ENCODE data around the gene PTGIS. TPM values are rescaled to one million over a fixed set of nuclear protein-coding genes. Genes with fewer than 3 reads are reported as not detected.

The PTGIS gene
- total RNA-seq, 1 experiment from 2014 or later = 0.24 TPM

GRCh38 chr20:49532285-49532946 lies 35.5 kb downstream of the PTGIS start:
- no peak for DNase-seq (ENCODE audit: low read depth)

GRCh38 chr20:49529470-49529869 lies 38.5 kb downstream of the PTGIS start:
- DNase-seq (ENCODE audit: low read depth) = no peak

DNA sequence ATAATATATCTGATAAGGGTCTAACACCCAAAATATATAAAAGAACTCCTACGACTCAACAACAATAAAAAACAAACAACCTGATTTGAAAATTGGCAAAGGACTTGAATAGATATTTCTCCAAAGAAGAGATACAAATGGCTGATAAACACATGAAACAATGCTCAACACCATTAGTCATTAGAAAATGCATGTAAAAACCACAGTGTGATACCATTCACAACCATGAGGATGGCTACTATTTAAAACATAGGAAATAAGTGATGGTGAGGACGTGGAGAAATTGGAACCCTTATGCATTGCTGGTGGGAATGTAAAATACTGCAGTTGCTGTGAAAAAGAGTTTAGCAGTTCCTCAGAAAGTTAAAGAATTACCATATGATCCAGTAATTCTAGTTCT lies 41.4 kb downstream of the PTGIS start:
- DNase-seq (ENCODE audit: low read depth) = no peak

DNA sequence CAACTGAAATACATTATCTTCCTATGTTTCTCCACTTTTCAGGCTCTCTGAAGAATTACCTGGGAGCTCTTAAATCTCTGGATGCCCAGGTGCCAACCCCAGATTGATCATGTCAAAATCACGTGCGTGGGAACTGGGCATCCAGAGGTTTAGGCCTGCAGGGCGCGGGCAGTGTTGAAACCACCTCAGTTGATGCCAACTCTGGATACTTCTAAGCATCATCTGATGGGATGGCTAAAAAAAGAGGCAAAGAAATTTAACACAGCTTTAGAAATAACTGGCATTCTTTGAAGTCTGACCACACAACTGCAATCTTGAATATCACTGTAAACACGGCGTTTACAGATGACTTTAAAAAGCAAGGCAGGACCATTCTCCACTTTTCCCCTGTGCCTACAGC lies 41.9 kb downstream of the PTGIS start:
- DNase-seq (ENCODE audit: low read depth) = no peak

- DNase-seq (ENCODE audit: low read depth) = no peak
Measured at GRCh38 chr20:49523767-49524360, 44.1 kb downstream of the PTGIS start.

DNA sequence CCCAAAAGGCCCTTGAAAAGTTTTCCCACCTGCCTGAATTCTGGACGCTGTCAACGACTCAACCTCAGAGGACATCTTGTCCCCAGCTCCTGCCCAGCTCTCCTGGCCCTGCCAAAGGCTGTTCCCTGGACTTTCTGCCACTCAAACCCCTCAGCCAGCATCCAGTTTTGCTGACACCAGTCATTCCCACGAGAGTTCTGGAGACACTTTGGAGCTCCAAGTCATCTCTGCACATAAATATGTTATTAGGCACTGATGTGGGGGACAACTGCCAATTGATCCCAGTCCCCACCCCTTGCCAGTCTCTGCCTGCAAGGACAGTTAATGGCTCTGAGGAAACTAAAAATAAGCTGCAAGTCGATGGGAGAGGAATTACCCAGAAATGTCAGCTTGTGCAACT lies 46.6 kb downstream of the PTGIS start:
- DNase-seq (ENCODE audit: low read depth) = no peak

- no peak for DNase-seq (ENCODE audit: low read depth)
Measured at GRCh38 chr20:49519777-49520359, 48.1 kb downstream of the PTGIS start.

DNA sequence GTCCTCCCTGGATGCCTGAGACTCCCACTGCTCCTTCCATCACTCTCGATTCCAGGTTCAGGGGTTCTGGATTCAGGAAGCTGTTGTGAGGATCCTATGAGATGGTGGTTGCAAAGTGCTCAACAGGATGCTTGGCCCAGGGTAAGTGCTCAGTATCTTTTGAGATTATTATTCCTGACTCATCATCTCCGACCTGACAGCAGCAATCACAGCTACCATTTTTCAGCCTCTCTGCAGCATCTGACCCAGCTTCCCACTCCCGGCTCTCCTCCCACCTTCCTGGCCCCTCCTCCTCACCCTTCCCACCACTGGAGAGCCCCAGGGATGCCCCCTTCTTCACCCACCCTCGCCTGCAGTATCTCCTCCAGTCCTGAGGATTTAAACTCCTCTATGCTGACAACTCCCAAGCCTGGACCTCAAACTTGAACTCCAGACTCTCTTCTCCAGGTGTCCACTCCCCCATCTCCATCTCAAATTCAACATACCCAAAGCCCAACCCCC lies 48.7 kb downstream of the PTGIS start:
- DNase-seq (ENCODE audit: low read depth) = no peak

DNA sequence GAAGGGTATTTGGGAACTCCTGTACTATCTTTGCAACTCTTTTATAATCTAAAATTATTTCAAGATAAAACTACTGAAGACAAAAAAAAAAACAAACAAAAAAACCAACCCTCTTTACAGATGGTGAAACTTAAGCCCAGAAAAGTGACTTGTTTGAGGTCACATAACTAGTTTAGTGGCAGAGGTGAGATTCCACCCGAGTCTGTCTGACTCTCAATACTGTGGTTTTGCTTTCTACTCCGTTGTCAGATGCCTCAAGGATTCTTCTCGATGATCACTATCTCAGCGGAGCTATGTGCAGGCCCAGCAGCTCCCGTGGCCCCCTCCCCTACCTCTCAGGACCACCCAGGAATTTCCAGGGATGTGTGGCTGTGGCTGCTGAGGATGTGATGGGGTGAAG lies 49.4 kb downstream of the PTGIS start:
- no peak for DNase-seq (ENCODE audit: low read depth)

DNA sequence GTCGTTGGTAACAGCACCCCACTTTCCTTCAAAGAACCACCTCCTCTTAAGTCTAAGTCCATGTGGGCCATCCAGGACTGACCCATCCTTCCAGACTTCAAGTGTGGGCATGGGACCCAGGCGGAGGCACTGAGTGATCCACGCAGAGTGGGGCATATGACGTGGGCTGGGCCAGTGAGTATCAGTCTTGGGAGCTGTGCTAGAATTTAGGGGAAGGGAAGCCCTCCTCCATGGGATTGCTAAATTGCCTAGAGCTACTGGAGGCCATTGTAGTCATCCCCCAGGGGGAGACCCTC lies 50.2 kb downstream of the PTGIS start:
- DNase-seq (ENCODE audit: low read depth) = no peak

- DNase-seq (ENCODE audit: low read depth) = peak; percentile 32
Measured at GRCh38 chr20:49516916-49517804, 50.8 kb downstream of the PTGIS start.

DNA sequence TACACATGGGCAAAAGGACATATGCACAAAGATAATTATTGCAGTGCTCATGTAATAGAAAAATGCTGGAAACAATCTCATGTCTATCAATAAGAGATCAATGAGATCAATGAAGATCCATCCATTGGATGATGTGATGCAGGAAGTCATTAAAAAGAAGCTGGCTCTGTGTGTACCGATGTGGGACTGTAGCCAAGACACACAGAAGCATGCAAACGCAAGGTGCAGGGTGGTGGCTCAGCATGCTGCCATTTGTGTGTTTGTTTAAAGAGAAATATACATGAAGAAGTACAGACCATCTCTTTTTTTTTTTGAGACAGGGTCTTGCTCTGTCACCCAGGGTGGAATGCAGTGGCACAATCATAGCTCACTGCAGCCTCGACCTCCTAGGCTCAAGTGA lies 52.4 kb downstream of the PTGIS start:
- DNase-seq (ENCODE audit: low read depth) = no peak

DNA sequence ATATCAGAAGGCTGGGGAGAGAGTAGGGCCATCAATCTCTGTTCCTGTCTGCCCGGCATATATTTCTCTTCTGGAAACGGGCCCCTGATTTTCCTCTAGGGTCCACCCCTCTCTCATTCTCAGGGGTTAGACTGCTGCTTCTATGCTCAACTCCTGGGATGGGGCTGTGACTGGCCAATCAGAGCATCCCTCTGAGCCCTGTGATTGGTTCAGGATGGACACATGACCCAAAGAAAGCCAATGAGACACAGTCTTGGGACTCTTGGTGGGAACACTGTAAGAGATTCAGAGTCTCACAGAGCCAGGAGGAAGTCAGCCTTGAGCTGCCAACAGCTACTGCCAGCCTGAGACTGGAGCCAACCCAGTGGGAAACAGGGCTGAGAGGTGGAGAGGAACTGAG lies 54.4 kb downstream of the PTGIS start:
- DNase-seq (ENCODE audit: low read depth) = no peak

DNA sequence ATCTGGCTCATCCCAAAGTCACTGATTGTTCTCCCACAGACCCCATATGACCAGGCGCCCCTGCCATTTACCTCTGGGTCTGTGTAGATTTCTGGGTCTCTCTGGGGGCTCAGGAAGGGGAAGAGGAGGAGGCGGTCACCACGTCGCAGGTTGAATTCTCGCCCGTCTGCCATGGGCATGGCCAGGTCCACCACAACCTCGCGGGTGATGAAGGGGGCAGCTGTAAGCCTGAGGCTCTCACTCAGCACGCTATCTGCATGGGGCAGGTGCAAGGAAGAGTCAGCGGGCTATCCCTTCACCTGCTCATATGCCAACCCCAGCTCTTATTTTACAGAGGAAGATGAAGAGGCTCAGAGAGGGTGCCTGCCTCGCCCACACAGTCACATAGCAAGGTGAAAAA lies 54.9 kb downstream of the PTGIS start:
- DNase-seq (ENCODE audit: low read depth) = no peak

GRCh38 chr20:49511788-49512525 lies 56.0 kb downstream of the PTGIS start:
- DNase-seq (ENCODE audit: low read depth) = no peak

GRCh38 chr20:49510562-49511122 lies 57.3 kb downstream of the PTGIS start:
- peak; percentile 94 for DNase-seq (ENCODE audit: low read depth)

- DNase-seq (ENCODE audit: low read depth) = peak; percentile 63
Measured at GRCh38 chr20:49508435-49509199, 59.3 kb downstream of the PTGIS start.

- DNase-seq (ENCODE audit: low read depth) = no peak
Measured at GRCh38 chr20:49507741-49508434, 60.0 kb downstream of the PTGIS start.

- DNase-seq (ENCODE audit: low read depth) = peak; percentile 59
Measured at GRCh38 chr20:49505518-49505917, 62.4 kb downstream of the PTGIS start.

DNA sequence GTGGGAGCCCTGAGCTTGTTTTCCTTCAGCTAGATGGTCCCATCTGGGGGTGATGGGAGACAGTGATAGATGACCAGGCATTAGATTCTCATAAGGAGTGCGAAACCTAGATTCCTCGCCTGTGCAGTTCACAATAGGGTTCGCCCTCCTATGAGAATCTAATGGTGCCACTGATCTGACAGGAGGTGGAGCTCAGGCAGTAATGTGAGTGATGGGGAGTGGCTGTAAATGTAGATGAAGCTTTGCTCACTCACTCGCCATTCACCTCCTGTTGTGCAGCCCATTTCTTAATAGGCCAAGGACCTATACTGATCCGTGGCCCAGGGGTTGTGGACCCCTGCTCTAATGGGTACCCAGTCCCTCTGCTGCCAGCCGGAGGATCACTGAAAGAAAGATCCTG lies 64.8 kb downstream of the PTGIS start:
- no peak for DNase-seq (ENCODE audit: low read depth)

All from RPMI7951 (cell line).